Activated CD4-positive, CD25-positive, alpha-beta regulatory T cell treated with anti-CD3 and anti-CD28 coated beads, Interleukin-2, amount 50 U/mL, for 24 hours (primary cell): ENCODE results near the gene CALML5.

Source experiments
- ATAC-seq, 2 donors: fragments of 150-1000 bp; cut with Tn5 transposase; one replicate each; pipeline ENCODE4 v1.10.0; 2021; ENCODE audit warnings: mild to moderate bottlenecking in 1 of 2, moderate library complexity in 1 of 2

Gene CALML5, protein sequence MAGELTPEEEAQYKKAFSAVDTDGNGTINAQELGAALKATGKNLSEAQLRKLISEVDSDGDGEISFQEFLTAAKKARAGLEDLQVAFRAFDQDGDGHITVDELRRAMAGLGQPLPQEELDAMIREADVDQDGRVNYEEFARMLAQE

GRCh38 chr10:5499493-5500140, at the start of gene CALML5:
CALML5 (minus strand) TSS chr10:5499570; CDS start chr10:5499438, 132 bp downstream.
- ATAC-seq = no peak

DNA sequence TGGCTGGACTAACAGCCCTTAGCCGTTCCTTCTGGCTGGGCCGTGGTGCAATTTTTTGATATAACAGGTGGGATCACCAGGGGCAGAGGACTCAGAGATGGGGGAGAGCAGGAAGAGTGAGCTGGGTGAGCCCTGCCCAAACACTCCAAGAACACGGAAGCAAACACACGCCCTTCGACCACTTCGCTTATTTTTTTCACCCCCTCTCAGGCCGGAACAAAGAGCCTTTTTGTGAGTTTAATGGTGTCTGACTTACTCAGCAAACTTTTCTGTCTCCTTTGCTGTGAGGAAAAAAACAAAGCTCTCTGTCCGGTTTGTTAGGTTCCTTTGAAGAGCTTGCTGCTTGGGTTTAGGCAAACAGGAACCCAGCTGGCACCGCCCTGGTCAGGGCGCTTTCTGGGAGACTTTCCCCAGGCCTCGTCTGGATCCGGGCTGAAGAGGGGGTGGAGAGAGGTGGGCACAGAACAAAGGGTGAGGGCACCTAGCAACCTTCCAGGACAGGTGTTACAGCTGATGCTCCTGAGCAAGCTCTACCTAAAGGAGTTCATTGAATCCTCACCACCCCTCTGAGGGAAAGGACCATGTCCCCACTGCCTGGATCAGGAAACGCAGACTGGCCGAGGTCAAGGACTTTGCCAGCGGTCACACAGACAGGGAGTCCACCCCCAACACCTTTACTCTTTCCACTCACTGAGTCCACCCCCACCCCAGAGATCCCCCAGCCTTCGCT, 48.7 kb upstream of the CALML5 start:
- no peak for ATAC-seq

GRCh38 chr10:5547681-5547930, 48.2 kb upstream of the CALML5 start:
- no peak for ATAC-seq

DNA sequence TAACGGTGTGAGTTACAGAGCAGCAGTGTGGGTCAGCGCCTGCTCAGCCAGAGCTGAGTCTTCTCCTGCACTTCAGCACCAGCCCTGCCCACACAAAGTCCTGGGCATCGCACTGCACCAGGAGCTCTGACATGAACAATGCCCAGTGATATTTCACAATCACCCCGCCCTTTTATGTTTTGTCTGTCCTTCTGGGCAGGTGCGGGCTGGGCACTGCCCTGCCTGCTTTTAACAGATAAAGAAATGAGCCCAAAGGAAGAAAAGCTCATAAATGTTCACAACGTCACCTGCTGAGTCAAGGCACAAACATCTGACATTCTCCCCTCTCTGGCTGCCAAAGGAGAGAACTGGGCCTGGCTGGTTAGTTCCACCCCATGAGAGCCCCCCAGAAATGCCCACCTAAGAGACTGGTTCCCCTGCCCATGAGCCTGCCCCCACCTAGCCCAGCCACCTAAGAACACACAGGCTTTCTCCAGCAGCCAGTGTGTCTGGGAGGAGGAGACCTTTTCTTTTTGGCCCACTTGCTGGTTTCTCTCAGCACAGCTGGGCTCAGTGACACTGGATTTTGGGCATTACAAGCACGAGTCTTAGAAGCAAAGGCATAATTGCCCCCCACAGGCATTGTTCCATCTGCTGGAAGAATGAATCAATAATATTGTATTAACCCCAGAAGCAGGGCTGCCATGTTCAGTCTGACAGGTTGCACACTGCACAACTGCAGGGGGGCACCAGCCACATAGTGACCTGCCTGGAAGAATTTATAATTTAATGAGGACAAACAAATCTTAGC, 47.7 kb upstream of the CALML5 start:
- ATAC-seq = no peak

DNA sequence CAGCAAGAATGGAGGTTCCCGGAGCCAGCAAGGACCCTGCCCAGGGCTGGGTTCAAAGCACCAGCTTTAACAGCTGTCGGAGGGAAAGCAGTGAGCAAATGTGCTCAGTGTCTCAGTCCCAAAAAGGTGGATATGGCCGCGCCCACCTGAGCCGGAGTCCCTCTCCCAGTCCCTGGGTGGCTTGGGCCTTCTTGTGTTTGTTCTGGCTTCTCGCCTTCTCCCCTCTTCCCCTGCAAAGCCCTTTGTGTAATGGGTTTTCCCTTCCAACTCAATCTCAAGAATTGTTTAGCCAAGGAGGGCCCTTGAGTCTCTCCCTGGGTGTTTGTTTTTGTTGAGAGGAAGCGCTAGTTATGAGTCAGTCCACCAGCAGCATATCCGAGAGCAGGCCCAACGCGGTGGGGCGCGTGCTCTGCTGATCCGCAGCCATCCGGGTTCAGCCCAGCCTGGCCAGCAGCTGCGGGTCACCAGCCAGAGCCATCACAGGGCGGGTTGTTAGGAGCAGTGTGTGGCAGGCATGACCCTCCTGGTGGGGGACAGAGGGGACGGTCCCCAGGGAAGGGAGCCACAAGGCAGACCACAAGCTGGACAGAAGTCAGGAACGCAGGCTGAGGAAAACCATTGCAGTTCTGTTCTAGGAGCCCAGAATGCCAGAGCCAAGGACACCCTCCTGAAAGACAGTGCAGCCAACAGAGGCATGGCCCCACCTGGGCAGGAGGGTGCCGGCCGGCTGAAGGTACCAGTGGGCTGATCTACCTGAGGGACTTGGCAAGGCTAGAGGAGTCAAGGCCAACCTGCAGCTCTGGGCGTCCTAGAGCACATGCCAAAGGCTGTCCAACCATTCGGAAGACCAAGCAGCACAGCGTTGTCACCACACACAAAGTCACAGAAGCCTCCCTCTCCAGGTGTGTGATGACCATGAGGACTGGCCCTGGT, 46.7 kb upstream of the CALML5 start:
- ATAC-seq = no peak

DNA sequence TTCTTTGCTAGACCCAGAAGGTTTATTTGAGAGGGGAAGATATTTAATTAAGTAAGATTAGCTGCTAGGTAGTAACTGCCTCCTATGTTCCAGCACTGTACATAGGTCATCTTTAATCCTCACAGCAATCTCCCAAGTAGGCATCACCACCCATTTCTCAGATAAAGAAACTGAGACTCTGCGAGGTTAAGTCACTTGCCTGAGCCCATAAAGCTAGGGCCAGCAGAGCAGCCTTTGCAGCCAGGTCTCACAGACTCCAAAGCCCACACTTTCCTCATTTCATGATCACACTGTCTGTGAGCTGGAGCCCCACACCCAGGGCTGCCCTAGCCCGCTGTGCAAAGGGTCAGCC, 46.0 kb upstream of the CALML5 start:
- no peak for ATAC-seq

DNA sequence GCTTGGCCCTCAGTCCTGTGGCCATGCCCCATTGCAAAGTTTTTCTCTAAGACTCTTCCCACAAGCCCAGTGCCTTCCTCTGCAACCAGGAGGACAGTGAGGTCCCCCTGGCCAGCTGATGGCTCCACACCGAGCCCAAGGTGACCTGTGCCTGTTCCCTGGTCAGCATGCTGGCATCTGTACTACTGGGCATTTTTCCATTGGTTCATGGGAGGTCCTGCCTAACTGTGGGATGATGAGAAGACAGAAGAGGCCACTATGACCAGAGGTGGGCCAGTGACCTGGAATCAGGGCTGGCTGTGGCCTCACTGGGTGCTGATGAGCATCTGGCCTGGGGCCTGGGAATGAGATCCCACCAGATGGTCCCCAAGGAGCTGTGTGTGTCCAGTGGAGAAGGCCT, 45.6 kb upstream of the CALML5 start:
- ATAC-seq = no peak

GRCh38 chr10:5544216-5544805, 44.9 kb upstream of the CALML5 start:
- ATAC-seq = no peak

DNA sequence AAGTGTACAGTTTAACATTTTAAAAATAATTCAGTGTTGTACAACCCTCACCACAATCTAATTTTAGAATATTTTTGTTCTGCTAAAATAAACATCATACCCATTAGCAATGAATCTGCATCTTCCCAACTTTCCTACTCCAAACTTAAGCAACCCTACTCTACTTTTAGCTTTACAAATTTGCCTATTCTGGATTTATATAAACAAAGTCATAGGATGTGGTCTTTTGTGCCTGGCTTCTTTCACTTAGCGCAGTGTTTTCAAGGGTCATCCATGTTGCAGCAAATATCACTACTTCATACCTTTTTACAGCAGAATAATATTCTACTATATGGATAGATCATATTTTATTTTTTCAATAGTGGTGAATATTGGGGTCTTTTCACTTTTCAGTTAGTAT, 44.3 kb upstream of the CALML5 start:
- ATAC-seq = no peak

GRCh38 chr10:5542100-5542499, 42.7 kb upstream of the CALML5 start:
- ATAC-seq = no peak

GRCh38 chr10:5540891-5541290, 41.5 kb upstream of the CALML5 start:
- no peak for ATAC-seq

DNA sequence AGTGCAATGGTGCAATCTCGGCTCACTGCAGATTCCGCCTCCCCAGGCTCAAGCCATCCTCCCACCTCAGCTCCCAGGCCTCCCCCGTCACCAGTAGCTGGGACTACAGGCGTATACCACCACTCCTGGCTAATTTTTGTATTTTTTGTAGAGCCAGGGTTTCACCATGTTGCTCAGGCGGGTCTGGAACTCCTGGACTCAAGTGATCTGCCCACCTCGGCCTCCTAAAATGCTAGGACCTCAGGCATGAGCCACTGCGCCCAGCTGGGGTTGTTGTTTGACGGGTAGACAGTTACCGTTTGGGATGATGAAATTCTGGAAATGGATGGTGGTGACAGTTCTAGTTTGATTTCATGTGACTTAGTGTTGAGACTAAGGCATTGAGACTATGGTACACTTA, 40.7 kb upstream of the CALML5 start:
- ATAC-seq = no peak

DNA sequence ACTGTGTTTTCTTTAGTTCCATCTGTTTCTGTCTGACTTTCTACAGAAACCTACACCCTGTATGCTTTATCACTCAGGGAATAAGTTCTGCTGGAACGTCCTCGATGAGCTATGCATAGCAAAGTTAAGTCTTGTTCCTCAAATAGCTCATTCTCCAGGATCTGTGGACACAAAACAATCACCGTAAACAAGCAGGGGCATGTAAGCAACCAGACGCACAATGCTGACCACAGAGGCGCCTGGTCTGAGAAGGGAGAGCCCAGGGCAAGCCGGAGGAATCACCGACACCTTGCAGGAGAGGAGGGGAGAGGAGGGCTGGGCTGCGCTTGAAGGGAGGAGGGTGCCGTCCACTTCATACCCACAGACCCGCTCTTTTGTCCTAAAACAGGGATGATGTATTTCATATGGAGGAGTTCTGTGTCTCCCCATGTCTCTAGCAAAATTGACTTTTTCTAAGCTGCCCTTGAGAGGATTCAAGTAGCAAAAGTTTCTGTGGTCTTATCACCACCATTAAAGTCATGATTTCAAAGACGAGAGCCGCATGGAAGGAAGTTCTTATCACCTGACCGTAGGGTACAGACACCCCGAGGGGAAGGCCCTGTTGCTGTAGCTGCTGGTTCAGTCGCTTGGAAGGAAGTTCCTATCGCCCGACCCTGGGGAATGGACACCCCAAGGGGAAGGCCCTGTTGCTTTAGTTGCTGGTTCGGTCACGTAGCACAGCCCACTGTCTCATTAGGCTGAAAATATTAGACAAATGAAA, 39.7 kb upstream of the CALML5 start:
- ATAC-seq = no peak

- ATAC-seq = no peak
These were observed 39.1 kb upstream of the CALML5 start for GRCh38 chr10:5538446-5538845.

- no peak for ATAC-seq
These were observed 38.3 kb upstream of the CALML5 start for GRCh38 chr10:5537684-5538083.

DNA sequence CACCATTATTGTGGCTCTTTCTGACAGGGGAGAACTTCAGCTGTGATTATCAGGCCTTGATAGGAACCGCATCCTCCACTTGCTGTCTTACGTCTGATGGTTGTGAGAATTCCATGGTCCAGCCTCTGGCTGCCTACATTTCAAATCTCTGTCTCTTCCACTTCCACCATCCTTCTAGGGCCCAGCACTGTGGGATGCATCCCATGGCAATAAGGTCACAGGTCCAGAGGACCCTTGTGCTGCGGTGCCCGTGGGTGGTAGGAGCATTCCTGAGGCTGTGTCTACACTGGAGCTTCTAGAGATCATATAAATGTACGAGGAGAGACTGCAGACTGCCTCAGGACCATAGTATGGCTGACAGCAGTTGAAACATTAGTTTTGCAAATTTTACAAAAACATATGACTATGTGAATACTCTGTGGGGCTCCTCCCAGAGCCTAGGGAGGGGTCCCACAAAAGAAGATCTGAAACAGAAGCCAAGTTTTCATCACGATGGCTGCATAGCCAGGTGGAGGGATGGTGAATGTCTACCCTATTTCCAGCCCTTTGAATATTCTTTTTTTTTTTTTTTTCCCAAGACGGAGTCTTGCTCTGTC, 37.2 kb upstream of the CALML5 start:
- ATAC-seq = no peak

DNA sequence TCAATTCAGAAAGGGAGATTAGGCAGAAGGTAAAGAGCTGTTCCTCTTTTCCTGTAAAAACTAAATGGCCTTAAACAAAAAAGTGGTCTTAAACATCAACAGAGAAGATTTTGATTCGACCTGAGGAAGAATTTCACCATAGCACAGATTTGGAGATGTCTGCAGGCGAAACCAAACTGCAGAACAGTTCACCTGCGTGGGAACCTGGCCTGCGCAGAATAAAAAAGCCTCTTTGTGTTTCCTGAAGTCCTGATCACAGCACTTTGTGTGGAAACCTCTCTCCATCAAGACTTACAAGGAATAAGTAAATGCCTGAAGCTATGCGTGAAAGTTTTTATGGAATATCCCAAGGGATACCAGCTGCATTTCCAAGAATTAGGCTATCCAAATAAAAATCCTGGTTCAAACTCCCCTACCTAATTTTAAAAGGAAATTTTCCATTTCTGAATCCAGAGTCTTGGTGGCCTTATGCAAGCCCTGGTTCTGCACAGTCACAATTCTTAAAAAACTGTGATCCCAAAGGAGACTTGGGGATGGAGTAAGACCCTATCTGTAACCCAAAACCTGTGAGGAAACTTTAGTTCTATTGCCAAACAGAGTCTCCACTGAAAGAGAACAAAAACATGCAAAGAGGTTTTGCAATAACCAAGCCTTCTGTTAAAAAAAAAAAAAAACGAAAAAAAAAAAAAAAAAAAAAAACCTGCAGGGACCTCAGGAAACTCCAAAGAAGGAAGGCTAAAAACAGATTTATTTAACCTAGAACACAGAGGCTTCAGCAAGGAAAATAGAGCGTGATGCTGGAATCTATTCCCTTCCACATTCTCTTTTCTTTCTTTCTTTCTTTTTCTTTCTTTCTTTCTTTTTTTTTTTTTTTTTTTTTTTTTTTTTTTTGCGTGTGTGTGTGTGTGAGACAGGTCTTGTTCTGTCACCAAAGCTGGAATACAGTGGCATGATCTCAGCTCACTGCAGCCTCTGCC, 35.8 kb upstream of the CALML5 start:
- no peak for ATAC-seq

GRCh38 chr10:5534051-5534821, 34.9 kb upstream of the CALML5 start:
- ATAC-seq = no peak

GRCh38 chr10:5533098-5533731, 33.8 kb upstream of the CALML5 start:
- ATAC-seq = no peak
